GM12875 (cell line): ENCODE data around the gene BOLA3.

ENCODE experiments used
- H3K4me3 ChIP-seq: one replicate; pipeline ENCODE4 v1.5.1; 2011; ENCODE audit warnings: low read depth, low read length, control low read depth
- CTCF ChIP-seq: IDR thresholded peaks from 2 replicates; pipeline ENCODE4 v1.5.1; 2011; ENCODE audit warnings: low read depth, mild to moderate bottlenecking, control low read depth, inconsistent platforms, low read length, moderate library complexity, borderline replicate concordance; ENCODE audit not compliant: insufficient read depth

BOLA3 gene

GRCh38 chr2:74086021-74086420 lies 61.7 kb downstream of the BOLA3 start:
- H3K4me3 ChIP-seq: no peak overlapping the region
- TF ChIP-seq CTCF: no peak
